ENCODE data around the gene TNFAIP1.

The TNFAIP1 gene

DNA sequence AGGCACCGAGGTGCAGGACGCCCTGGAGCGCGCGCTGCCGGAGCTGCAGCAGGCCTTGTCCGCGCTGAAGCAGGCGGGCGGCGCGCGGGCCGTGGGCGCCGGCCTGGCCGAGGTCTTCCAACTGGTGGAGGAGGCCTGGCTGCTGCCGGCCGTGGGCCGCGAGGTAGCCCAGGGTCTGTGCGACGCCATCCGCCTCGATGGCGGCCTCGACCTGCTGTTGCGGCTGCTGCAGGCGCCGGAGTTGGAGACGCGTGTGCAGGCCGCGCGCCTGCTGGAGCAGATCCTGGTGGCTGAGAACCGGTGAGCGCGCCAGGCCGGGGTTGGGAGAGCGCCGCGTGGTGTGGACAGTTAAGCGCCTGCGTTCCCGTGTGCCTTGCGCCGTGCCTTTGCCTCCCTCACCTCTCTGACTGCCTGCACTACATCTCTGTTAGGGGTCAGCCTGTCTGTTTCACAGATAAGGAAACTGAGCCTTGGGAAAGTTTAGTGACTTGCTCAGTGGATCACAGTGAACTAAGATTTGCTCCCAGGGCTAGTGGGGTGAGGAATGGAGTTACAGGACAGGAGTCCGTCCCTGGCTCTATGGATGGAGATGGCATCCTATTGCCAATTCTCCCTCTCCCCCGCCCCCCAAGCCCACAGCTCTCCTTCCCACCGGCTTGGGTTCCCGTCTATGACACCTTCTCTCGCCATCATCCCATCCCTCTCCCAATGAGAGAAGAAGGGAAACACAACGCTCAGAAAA is 36.8 kb downstream of the TNFAIP1 start:
- intact Hi-C loops (cut with DNase I; ENCODE audit: low total_unique reads): no loop called here
- Histone ChIP-seq H3K4me3 (peak overlapping the region; percentile 55 to 65), H3K27ac (peak overlapping the region; percentile 72 to 77), H3K9me3 (no peaks in the 10 kb centered on the region), H3K27me3 (no peaks in the 10 kb centered on the region), H3K36me3 (peaks cover 0 to 5% (median 4%) of the 10 kb centered on the region in 3 donors), H3K4me1 (peaks cover 6 to 30% (median 23%) of the 10 kb centered on the region in 4 donors)
- TF ChIP-seq, protein P1, sequence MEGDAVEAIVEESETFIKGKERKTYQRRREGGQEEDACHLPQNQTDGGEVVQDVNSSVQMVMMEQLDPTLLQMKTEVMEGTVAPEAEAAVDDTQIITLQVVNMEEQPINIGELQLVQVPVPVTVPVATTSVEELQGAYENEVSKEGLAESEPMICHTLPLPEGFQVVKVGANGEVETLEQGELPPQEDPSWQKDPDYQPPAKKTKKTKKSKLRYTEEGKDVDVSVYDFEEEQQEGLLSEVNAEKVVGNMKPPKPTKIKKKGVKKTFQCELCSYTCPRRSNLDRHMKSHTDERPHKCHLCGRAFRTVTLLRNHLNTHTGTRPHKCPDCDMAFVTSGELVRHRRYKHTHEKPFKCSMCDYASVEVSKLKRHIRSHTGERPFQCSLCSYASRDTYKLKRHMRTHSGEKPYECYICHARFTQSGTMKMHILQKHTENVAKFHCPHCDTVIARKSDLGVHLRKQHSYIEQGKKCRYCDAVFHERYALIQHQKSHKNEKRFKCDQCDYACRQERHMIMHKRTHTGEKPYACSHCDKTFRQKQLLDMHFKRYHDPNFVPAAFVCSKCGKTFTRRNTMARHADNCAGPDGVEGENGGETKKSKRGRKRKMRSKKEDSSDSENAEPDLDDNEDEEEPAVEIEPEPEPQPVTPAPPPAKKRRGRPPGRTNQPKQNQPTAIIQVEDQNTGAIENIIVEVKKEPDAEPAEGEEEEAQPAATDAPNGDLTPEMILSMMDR (IDR thresholded peaks at IDR 0.05): no peak
- DNase-seq: no peak

DNA sequence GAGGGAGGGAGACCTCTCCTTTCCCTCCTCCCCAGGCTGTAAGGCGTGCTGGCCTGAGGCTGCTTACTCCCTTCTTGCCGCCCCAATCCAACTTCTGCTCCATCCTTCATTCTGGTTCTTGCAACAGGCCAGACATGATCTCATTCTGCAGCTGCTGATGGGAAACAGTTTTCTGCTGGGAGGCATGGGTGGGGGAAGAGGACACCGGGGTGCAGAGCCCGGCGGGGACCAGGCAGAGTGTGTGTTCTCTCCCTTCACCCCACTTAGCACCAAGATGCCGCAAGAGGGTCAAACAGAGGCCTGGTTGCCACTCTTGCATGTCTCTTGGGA is 37.3 kb downstream of the TNFAIP1 start:
- no peaks in the 10 kb centered on the region for H3K27me3 ChIP-seq
- H3K4me1 ChIP-seq: peaks cover 6 to 30% (median 23%) of the 10 kb centered on the region in 4 donors
- peaks cover 0 to 5% (median 0%) of the 10 kb centered on the region in 3 donors for H3K36me3 ChIP-seq
- TF ChIP-seq, protein P1 (IDR thresholded peaks at IDR 0.05): no peak
- DNase-seq: no peak
- no peaks in the 10 kb centered on the region for H3K9me3 ChIP-seq
- intact Hi-C loops (cut with DNase I; ENCODE audit: low total_unique reads): no loop called here
- peak overlapping the region; percentile 55 to 65 for H3K4me3 ChIP-seq
- H3K27ac ChIP-seq: no peak overlapping the region

DNA sequence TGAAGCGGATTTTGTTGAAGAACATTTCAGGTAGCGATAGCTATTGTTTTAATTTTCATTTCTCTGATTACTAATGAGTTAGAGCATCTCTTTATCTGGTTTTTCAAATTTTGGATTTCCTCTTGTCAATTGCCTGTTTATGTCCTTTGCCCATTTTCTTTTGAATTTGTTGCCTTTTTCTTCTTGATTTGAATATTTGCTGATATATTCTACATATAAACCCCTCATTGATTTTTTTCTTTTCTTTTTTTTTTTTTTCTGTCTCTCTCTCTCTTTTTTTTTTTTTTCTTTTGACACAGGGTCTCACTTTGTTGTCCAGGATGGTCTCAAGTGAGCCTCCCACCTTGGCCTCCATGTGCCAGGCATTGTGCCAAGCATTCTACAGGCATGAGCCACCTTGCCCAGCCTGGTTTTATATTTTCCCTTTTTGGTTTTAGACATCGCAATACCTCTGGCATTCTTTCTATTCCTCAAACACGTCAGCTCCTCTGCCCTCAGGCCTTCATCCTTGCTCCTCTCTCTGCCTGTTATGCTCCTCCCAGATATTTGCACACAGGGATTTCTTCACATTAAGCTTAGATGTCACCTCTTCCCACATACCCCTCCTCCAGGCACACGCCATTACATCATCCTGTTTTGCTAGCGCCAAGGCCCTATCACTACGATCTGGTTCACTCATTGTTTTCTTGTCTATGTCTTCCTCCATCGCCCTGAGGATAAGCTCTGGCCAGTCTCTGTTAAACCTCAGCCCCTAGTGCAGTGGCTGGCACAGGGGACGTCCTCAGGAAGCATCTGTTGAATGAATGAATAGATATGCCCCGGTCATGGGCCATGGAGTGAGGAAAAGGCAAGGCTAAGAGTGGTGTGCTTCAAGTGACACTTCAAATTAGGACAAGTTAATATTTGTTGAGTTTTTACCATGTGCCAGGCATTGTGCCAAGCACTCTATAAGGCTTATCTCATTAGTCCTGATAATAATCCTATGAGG is 44.5 kb downstream of the TNFAIP1 start:
- no peaks in the 10 kb centered on the region for H3K4me1 ChIP-seq
- H3K27me3 ChIP-seq: no peaks in the 10 kb centered on the region
- DNase-seq: no peak
- TF ChIP-seq, protein P1 (IDR thresholded peaks at IDR 0.05): no peak
- intact Hi-C loops (cut with DNase I; ENCODE audit: low total_unique reads): no loop called here
- H3K4me3 ChIP-seq: no peak overlapping the region
- H3K9me3 ChIP-seq: no peaks in the 10 kb centered on the region
- H3K36me3 ChIP-seq: peaks cover 0 to 40% (median 7%) of the 10 kb centered on the region in 3 donors
- no peak overlapping the region for H3K27ac ChIP-seq

DNA sequence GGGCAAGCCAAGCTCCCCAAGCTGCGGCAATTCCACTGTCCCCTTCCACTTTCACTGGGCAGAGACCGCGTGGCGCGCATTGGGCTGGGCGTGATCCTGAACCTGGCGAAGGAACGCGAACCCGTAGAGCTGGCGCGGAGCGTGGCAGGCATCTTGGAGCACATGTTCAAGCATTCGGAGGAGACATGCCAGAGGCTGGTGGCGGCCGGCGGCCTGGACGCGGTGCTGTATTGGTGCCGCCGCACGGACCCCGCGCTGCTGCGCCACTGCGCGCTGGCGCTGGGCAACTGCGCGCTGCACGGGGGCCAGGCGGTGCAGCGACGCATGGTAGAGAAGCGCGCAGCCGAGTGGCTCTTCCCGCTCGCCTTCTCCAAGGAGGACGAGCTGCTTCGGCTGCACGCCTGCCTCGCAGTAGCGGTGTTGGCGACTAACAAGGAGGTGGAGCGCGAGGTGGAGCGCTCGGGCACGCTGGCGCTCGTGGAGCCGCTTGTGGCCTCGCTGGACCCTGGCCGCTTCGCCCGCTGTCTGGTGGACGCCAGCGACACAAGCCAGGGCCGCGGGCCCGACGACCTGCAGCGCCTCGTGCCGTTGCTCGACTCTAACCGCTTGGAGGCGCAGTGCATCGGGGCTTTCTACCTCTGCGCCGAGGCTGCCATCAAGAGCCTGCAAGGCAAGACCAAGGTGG is 45.7 kb downstream of the TNFAIP1 start:
- no peak for DNase-seq
- Histone ChIP-seq H3K4me3 (no peak overlapping the region), H3K36me3 (peaks cover 0 to 45% (median 9%) of the 10 kb centered on the region in 3 donors), H3K27me3 (no peaks in the 10 kb centered on the region), H3K27ac (no peak overlapping the region), H3K9me3 (no peaks in the 10 kb centered on the region), H3K4me1 (peaks cover 0 to 4% (median 0%) of the 10 kb centered on the region in 4 donors)
- intact Hi-C loops (cut with DNase I; ENCODE audit: low total_unique reads): no loop called here
- TF ChIP-seq, protein P1 (IDR thresholded peaks at IDR 0.05): no peak

DNA sequence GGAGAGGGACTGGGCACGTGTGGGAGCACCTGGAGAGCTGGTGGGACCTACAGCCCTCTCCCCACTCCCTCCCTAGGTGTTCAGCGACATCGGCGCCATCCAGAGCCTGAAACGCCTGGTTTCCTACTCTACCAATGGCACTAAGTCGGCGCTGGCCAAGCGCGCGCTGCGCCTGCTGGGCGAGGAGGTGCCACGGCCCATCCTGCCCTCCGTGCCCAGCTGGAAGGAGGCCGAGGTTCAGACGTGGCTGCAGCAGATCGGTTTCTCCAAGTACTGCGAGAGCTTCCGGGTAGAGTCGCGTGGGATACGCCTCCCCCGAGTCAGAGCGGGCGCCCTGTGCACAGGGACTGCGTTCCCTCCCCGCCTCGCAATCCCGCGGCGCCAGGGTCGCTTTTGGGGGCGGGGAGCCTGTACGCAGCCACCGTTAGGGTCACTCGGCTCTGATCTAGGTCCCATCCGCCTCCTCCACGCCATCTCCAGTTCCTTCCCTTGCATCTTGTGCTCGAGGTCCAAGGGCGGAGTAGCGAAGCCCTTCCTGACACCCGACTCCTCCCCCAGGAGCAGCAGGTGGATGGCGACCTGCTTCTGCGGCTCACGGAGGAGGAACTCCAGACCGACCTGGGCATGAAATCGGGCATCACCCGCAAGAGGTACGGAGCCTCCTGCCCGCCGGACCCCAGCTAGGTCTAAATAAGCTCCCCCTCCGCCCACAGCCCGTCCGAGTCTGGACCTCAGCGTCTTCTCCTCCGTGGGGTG is 48.9 kb downstream of the TNFAIP1 start:
- DNase-seq: peak; percentile 49 to 80
- Histone ChIP-seq H3K36me3 (peaks cover 18 to 61% (median 25%) of the 10 kb centered on the region in 3 donors), H3K4me1 (peaks cover 0 to 4% (median 0%) of the 10 kb centered on the region in 4 donors), H3K9me3 (no peaks in the 10 kb centered on the region), H3K27me3 (no peaks in the 10 kb centered on the region), H3K4me3 (peak overlapping the region; percentile 40 to 51), H3K27ac (no peak overlapping the region)
- TF ChIP-seq, protein P1 (IDR thresholded peaks at IDR 0.05): no peak
- intact Hi-C loops (cut with DNase I; ENCODE audit: low total_unique reads): no loop called here

Data from tibial artery (tissue), 4 donors.